Panc1 (cell line): ENCODE results near the gene DNAJB13. TPM values are rescaled to one million over a fixed set of nuclear protein-coding genes. Genes with fewer than 3 reads are reported as not detected.

Source experiments
- ATAC-seq: fragments of 200-7000 bp; cut with Tn5 transposase; 2 replicates; pipeline ENCODE4 v1.9.1; 2020; ENCODE audit warnings: mild to moderate bottlenecking, moderate library complexity
- BruUV-seq: library from RNA; stranded (reverse); fragments of 400-500 nt; replicated peaks from 2 replicates; lab custom pipeline; 2021; lab: Mats Ljungman, UMichigan
- CTCF ChIA-PET: fragments of 300-600 bp; sonication (Branson Sonifier 250); formaldehyde crosslinking; loops from one replicate; lab custom pipeline; 2022; ENCODE audit warnings: antibody characterized with exemption; lab: Charles Lee
- POLR2A ChIA-PET: fragments of 300-600 bp; sonication (Branson Sonifier 250); formaldehyde crosslinking; loops from one replicate; lab custom pipeline; 2022; ENCODE audit warnings: antibody characterized with exemption; lab: Charles Lee
- DNase-seq: peaks from one replicate; pipeline ENCODE4 v3.0.0-alpha.2; 2010; ENCODE audit warnings: low read depth, low spot score
- H3K27ac ChIP-seq: 2 replicates; pipeline ENCODE4 v1.5.1; 2011; ENCODE audit warnings: mild to moderate bottlenecking, low read length, inconsistent platforms
- H3K27me3 ChIP-seq: fragments of 200-500 bp; sonication (Bioruptor generic); 2 replicates; pipeline ENCODE4 v1.6.0; 2014; ENCODE audit warnings: low read length, inconsistent platforms; ENCODE audit not compliant: control insufficient read depth, insufficient read depth
- H3K36me3 ChIP-seq: fragments of 200-500 bp; sonication (Bioruptor generic); 2 replicates; pipeline ENCODE4 v1.5.1; 2014; ENCODE audit warnings: inconsistent platforms, mild to moderate bottlenecking, low read length, moderate library complexity; ENCODE audit not compliant: control insufficient read depth, insufficient read depth
- H3K4me1 ChIP-seq: 2 replicates; pipeline ENCODE4 v1.5.1; 2011; ENCODE audit warnings: inconsistent platforms, mild to moderate bottlenecking, low read length, moderate library complexity; ENCODE audit not compliant: control insufficient read depth, insufficient read depth
- H3K4me3 ChIP-seq, 2 experiments: 2 replicates each; pipeline ENCODE4 v1.5.1; 2011 to 2012; ENCODE audit warnings: low read depth in 2 of 2, low read length in 2 of 2, mild to moderate bottlenecking in 2 of 2, inconsistent platforms in 1 of 2, moderate library complexity in 1 of 2
- H3K9me3 ChIP-seq: fragments of 200-500 bp; sonication (Bioruptor generic); 2 replicates; pipeline ENCODE4 v1.5.1; 2014; ENCODE audit warnings: low read depth, mild to moderate bottlenecking, inconsistent platforms, low read length, moderate library complexity; ENCODE audit not compliant: control insufficient read depth, insufficient read depth
- POLR2AphosphoS5 ChIP-seq: IDR thresholded peaks from 2 replicates; pipeline ENCODE4 v1.6.1; 2012; ENCODE audit warnings: mild to moderate bottlenecking, low read depth, low read length, moderate library complexity
- REST ChIP-seq, 2 experiments: IDR thresholded peaks; 2 replicates each; pipeline ENCODE4 v1.6.1; 2011 to 2012; ENCODE audit warnings: low read depth in 2 of 2, control low read depth in 1 of 2, low read length in 1 of 2, mild to moderate bottlenecking in 1 of 2, moderate library complexity in 1 of 2; ENCODE audit not compliant: insufficient read depth in 1 of 2
- SIN3A ChIP-seq: IDR thresholded peaks from 2 replicates; pipeline ENCODE4 v1.6.1; 2012; ENCODE audit warnings: low read depth, mild to moderate bottlenecking, low read length, moderate library complexity, borderline replicate concordance; ENCODE audit not compliant: insufficient read depth
- TCF7L2 ChIP-seq: IDR thresholded peaks from 2 replicates; pipeline ENCODE4 v1.6.1; 2011; ENCODE audit warnings: mild to moderate bottlenecking, low read depth, low read length, inconsistent platforms
- in situ Hi-C: cut with HindIII; loops from 2 replicates; pipeline ENCODE4 v1.10.0; 2016; ENCODE audit warnings: low sequenced_read_pairs, low pct_unique_long_range_greater_than_20kb
- intact Hi-C: fragments of 100-400 bp; cut with micrococcal nuclease; formaldehyde crosslinking; loops from one replicate; pipeline ENCODE4 v1.10.0; 2022; ENCODE audit not compliant: unreplicated experiment
- total RNA-seq: library from RNA; stranded (reverse); gene quantifications from one replicate; pipeline ENCODE4 v1.2.1, GENCODE V29; 2021; ENCODE audit not compliant: unreplicated experiment
- TF ChIP-seq, protein P1 (sequence below): fragments of 450-650 bp; IDR thresholded peaks from 2 replicates; pipeline ENCODE4 v1.5.1; 2017; ENCODE audit warnings: mild to moderate bottlenecking

Gene DNAJB13
- total RNA-seq, 1 experiment from 2014 or later: not detected

- no peaks in the 10 kb centered on the region for H3K27me3 ChIP-seq
- H3K4me3 ChIP-seq: no peak overlapping the region
- DNase-seq (no peak), ATAC-seq (no peak)
- H3K9me3 ChIP-seq: no peaks in the 10 kb centered on the region
- ChIA-PET CTCF (no interaction called here), POLR2A (no interaction called here)
- no peak overlapping the region for H3K27ac ChIP-seq
- no peak for TF ChIP-seq TCF7L2
- TF ChIP-seq, protein P1, sequence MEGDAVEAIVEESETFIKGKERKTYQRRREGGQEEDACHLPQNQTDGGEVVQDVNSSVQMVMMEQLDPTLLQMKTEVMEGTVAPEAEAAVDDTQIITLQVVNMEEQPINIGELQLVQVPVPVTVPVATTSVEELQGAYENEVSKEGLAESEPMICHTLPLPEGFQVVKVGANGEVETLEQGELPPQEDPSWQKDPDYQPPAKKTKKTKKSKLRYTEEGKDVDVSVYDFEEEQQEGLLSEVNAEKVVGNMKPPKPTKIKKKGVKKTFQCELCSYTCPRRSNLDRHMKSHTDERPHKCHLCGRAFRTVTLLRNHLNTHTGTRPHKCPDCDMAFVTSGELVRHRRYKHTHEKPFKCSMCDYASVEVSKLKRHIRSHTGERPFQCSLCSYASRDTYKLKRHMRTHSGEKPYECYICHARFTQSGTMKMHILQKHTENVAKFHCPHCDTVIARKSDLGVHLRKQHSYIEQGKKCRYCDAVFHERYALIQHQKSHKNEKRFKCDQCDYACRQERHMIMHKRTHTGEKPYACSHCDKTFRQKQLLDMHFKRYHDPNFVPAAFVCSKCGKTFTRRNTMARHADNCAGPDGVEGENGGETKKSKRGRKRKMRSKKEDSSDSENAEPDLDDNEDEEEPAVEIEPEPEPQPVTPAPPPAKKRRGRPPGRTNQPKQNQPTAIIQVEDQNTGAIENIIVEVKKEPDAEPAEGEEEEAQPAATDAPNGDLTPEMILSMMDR: no peak
- TF ChIP-seq POLR2AphosphoS5: no peak
- TF ChIP-seq REST (IDR thresholded peaks at IDR 0.05; ENCODE audit: insufficient read depth in 1 of 2, low read depth in 2 of 2, low read length in 1 of 2): no peak
- no peak for TF ChIP-seq SIN3A
- in situ Hi-C loops: no loop called here
- BruUV-seq: no TSS peak
- peaks cover 6% of the 10 kb centered on the region; the same call in 1 of the 2 replicates for H3K36me3 ChIP-seq
- H3K4me1 ChIP-seq: no peaks in the 10 kb centered on the region
- intact Hi-C loops: no loop called here
These were observed 24.0 kb downstream of the DNAJB13 start for GRCh38 chr11:73974604-73975478.

DNA sequence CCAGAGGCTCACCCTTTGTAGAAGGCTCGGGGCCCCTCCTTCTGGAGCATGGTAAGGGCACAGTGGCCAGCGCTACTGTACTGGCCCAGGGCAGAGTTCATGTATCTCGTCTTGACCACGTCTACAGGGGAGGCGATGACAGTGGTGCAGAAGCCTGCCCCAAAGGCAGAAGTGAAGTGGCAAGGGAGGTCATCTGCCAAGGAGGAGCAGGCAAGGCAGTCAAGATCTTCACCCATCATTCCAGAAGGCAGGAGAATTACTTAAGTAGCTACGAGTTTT is 24.6 kb downstream of the DNAJB13 start:
- POLR2A ChIA-PET: no interaction called here
- in situ Hi-C loops: no loop called here
- Histone ChIP-seq H3K27ac (no peak overlapping the region), H3K36me3 (peaks cover 8% of the 10 kb centered on the region; the same call in 1 of the 2 replicates), H3K9me3 (no peaks in the 10 kb centered on the region), H3K4me3 (no peak overlapping the region), H3K4me1 (peaks cover under 1% of the 10 kb centered on the region), H3K27me3 (no peaks in the 10 kb centered on the region)
- CTCF ChIA-PET: no interaction called here
- ATAC-seq (no peak), DNase-seq (no peak)
- intact Hi-C loops: no loop called here
- no TSS peak for BruUV-seq
- TF ChIP-seq REST (IDR thresholded peaks at IDR 0.05; ENCODE audit: insufficient read depth in 1 of 2, low read depth in 2 of 2, low read length in 1 of 2): no peak
- TF ChIP-seq POLR2AphosphoS5: no peak
